ENCODE measurements around the gene CNST. TPM values are rescaled to one million over a fixed set of nuclear protein-coding genes. Genes with fewer than 3 reads are reported as not detected.

The CNST gene
- total RNA-seq, 1 experiment from 2014 or later: 14.8 TPM

DNA sequence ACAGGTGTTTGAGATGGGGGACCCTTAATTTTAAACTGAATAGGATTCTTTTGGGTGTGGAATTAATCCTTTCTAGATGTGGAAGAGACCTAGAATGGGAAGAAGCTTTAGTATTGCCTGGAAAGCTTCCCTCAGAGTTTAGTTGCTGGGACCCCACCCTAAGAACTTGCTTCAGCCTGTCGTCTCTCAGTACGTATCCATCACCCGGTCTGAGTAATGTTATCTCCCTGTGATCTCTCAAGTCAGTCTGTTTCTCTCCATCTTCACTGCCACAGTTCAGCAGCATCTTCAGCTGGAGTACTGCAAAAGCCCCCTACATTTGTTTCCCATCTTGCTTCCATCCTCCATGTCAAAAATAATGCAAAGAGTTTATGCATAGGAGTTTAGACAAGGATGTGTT is 28.9 kb downstream of the CNST start:
- H3K9me3 Mint-ChIP-seq (ENCODE audit: unreplicated experiment): no peaks in the 10 kb centered on the region
- intact Hi-C loops (cut with micrococcal nuclease; ENCODE audit: unreplicated experiment): no loop called here
- POLR2A ChIA-PET: no interaction called here
- peaks cover 4% of the 10 kb centered on the region for H3K36me3 Mint-ChIP-seq (ENCODE audit: insufficient read depth, unreplicated experiment)
- CTCF ChIA-PET: no interaction called here
- no peak for DNase-seq
- no TSS peak for BruUV-seq (replicated peaks)
- Histone ChIP-seq H3K4me1 (no peaks in the 10 kb centered on the region), H3K27me3 (replicated peaks; ENCODE audit: control insufficient read depth, insufficient read depth, low read length) (no peaks in the 10 kb centered on the region), H3K9me3 (no peaks in the 10 kb centered on the region), H3K4me3 (ENCODE audit: low read depth, low read length) (no peak overlapping the region), H3K36me3 (ENCODE audit: control insufficient read depth, insufficient read depth, low read length) (no peaks in the 10 kb centered on the region)
- no peak overlapping the region for H3K4me3 Mint-ChIP-seq (ENCODE audit: unreplicated experiment)
- TF ChIP-seq, protein P1, sequence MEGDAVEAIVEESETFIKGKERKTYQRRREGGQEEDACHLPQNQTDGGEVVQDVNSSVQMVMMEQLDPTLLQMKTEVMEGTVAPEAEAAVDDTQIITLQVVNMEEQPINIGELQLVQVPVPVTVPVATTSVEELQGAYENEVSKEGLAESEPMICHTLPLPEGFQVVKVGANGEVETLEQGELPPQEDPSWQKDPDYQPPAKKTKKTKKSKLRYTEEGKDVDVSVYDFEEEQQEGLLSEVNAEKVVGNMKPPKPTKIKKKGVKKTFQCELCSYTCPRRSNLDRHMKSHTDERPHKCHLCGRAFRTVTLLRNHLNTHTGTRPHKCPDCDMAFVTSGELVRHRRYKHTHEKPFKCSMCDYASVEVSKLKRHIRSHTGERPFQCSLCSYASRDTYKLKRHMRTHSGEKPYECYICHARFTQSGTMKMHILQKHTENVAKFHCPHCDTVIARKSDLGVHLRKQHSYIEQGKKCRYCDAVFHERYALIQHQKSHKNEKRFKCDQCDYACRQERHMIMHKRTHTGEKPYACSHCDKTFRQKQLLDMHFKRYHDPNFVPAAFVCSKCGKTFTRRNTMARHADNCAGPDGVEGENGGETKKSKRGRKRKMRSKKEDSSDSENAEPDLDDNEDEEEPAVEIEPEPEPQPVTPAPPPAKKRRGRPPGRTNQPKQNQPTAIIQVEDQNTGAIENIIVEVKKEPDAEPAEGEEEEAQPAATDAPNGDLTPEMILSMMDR (IDR thresholded peaks at IDR 0.05; ENCODE audit: insufficient read depth in 1 of 2, low read depth in 1 of 2, low read length in 1 of 2, severe bottlenecking in 1 of 2, unreplicated experiment in 1 of 2): no peak
- no peaks in the 10 kb centered on the region for H3K4me1 Mint-ChIP-seq (ENCODE audit: low read depth, unreplicated experiment)
- no peaks in the 10 kb centered on the region for H3K27me3 Mint-ChIP-seq (ENCODE audit: insufficient read depth, unreplicated experiment)
- no peak overlapping the region for H3K27ac Mint-ChIP-seq (ENCODE audit: unreplicated experiment)

DNA sequence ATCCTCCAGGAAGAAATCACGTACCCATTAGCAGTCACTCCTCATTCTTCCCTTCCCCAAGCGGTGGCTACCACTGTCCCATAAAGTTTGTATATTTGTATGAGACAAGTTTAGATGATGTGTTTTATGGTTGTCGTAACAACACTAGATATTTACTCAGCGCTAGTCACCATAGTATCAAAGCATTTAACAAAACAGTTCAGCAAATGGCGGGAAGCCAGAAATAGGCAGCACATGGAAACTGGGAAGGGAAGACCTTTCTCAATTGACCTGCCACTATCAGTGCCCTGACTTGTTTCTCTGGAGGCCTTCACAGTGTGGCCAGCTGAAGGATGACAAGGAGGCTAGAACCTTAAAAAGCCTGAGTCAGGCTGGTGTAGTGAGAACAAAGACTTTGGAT is 31.1 kb downstream of the CNST start:
- H3K27me3 Mint-ChIP-seq (ENCODE audit: insufficient read depth, unreplicated experiment): no peaks in the 10 kb centered on the region
- no peaks in the 10 kb centered on the region for H3K4me1 Mint-ChIP-seq (ENCODE audit: low read depth, unreplicated experiment)
- Histone ChIP-seq H3K27me3 (replicated peaks; ENCODE audit: control insufficient read depth, insufficient read depth, low read length) (no peaks in the 10 kb centered on the region), H3K4me1 (no peaks in the 10 kb centered on the region), H3K36me3 (ENCODE audit: control insufficient read depth, insufficient read depth, low read length) (no peaks in the 10 kb centered on the region), H3K4me3 (ENCODE audit: low read depth, low read length) (no peak overlapping the region), H3K9me3 (no peaks in the 10 kb centered on the region)
- H3K36me3 Mint-ChIP-seq (ENCODE audit: insufficient read depth, unreplicated experiment): no peaks in the 10 kb centered on the region
- no peak overlapping the region for H3K27ac Mint-ChIP-seq (ENCODE audit: unreplicated experiment)
- H3K9me3 Mint-ChIP-seq (ENCODE audit: unreplicated experiment): no peaks in the 10 kb centered on the region
- ChIA-PET POLR2A (no interaction called here), CTCF (no interaction called here)
- TF ChIP-seq, protein P1 (IDR thresholded peaks at IDR 0.05; ENCODE audit: insufficient read depth in 1 of 2, low read depth in 1 of 2, low read length in 1 of 2, severe bottlenecking in 1 of 2, unreplicated experiment in 1 of 2): no peak
- BruUV-seq (replicated peaks): no TSS peak
- DNase-seq: no peak
- intact Hi-C loops (cut with micrococcal nuclease; ENCODE audit: unreplicated experiment): no loop called here
- no peak overlapping the region for H3K4me3 Mint-ChIP-seq (ENCODE audit: unreplicated experiment)

DNA sequence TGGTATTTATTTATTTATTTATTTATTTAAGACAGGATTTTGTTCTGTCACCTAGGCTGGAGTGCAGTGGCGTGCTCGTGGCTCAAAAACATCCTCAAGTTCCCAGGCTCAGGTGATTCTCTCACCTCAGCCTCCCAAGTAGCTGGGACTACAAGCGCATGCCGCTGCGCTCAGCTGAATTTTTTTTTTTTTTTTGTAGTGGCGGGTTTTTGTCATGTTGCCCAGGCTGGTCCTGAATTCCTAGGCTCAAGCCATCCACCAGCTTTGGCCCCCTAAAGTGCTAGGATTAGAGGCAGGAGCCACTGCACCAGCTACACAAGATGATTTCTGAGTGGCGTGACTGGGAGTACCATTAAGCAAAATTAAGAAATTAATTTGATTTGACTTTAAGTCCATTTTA is 31.7 kb downstream of the CNST start:
- H3K4me1 ChIP-seq: no peaks in the 10 kb centered on the region
- no TSS peak for BruUV-seq (replicated peaks)
- CTCF ChIA-PET: no interaction called here
- no peaks in the 10 kb centered on the region for H3K9me3 Mint-ChIP-seq (ENCODE audit: unreplicated experiment)
- no peaks in the 10 kb centered on the region for H3K27me3 ChIP-seq (replicated peaks; ENCODE audit: control insufficient read depth, insufficient read depth, low read length)
- no peak overlapping the region for H3K4me3 ChIP-seq (ENCODE audit: low read depth, low read length)
- H3K36me3 ChIP-seq (ENCODE audit: control insufficient read depth, insufficient read depth, low read length): no peaks in the 10 kb centered on the region
- no peak overlapping the region for H3K27ac Mint-ChIP-seq (ENCODE audit: unreplicated experiment)
- H3K4me3 Mint-ChIP-seq (ENCODE audit: unreplicated experiment): no peak overlapping the region
- POLR2A ChIA-PET: no interaction called here
- peaks cover under 1% of the 10 kb centered on the region; the same call in 1 of the 2 replicates for H3K9me3 ChIP-seq
- TF ChIP-seq, protein P1 (IDR thresholded peaks at IDR 0.05; ENCODE audit: insufficient read depth in 1 of 2, low read depth in 1 of 2, low read length in 1 of 2, severe bottlenecking in 1 of 2, unreplicated experiment in 1 of 2): no peak
- no peaks in the 10 kb centered on the region for H3K4me1 Mint-ChIP-seq (ENCODE audit: low read depth, unreplicated experiment)
- no peak for DNase-seq
- intact Hi-C loops (cut with micrococcal nuclease; ENCODE audit: unreplicated experiment): no loop called here
- H3K27me3 Mint-ChIP-seq (ENCODE audit: insufficient read depth, unreplicated experiment): no peaks in the 10 kb centered on the region
- H3K36me3 Mint-ChIP-seq (ENCODE audit: insufficient read depth, unreplicated experiment): no peaks in the 10 kb centered on the region

Data from Caco-2 (cell line).